ENCODE results near the gene ARMCX1. TPM values are rescaled to one million over a fixed set of nuclear protein-coding genes. Genes with fewer than 3 reads are reported as not detected.
"Not testable (repeated sequence)": the region's sequence is repeated elsewhere in the genome, so short reads cannot be mapped to it uniquely, and the experiment has no call there.

The ARMCX1 gene
- 1 to 10 TPM; 3.9 to 4.7 TPM for total RNA-seq

- peak within 1 kb of the TSS; percentile 76 for H3K4me3 Mint-ChIP-seq
- ATAC-seq (peak; percentile 90), DNase-seq (peak; percentile 61)
- H3K9me3 Mint-ChIP-seq: no peaks in the 10 kb centered on the region
- ChIA-PET POLR2A (no interaction called here), CTCF (no interaction called here)
- TF ChIP-seq CTCF (IDR thresholded peaks at IDR 0.05): no peak
- H3K27ac Mint-ChIP-seq: peak within 1 kb of the TSS; percentile 49
- intact Hi-C loops (cut with micrococcal nuclease): no loop called here
- no peaks in the 10 kb centered on the region for H3K27me3 Mint-ChIP-seq
- peaks cover 7% of the 10 kb centered on the region for H3K36me3 Mint-ChIP-seq (ENCODE audit: low read depth)
- peaks cover 3% of the 10 kb centered on the region for H3K4me1 Mint-ChIP-seq (ENCODE audit: low read depth)
Measured at GRCh38 chrX:101550362-101550750, at the start of gene ARMCX1. Gene ARMCX1, plus strand, starts transcription at chrX:101550547. Its CDS starts 2,384 bp downstream, at chrX:101552931.

GRCh38 chrX:101502929-101503328, 47.4 kb upstream of the ARMCX1 start:
- H3K4me1 Mint-ChIP-seq (ENCODE audit: low read depth); intact Hi-C loops (cut with micrococcal nuclease); POLR2A ChIA-PET; ATAC-seq; H3K4me3 Mint-ChIP-seq; H3K9me3 Mint-ChIP-seq; H3K27ac Mint-ChIP-seq; CTCF ChIA-PET; DNase-seq; H3K36me3 Mint-ChIP-seq (ENCODE audit: low read depth); H3K27me3 Mint-ChIP-seq: not testable (repeated sequence)

GRCh38 chrX:101507372-101507771, 43.0 kb upstream of the ARMCX1 start:
- Mint-ChIP-seq H3K4me1 (ENCODE audit: low read depth) (no peaks in the 10 kb centered on the region), H3K27ac (no peak overlapping the region), H3K36me3 (ENCODE audit: low read depth) (no peaks in the 10 kb centered on the region), H3K27me3 (no peaks in the 10 kb centered on the region), H3K9me3 (no peaks in the 10 kb centered on the region), H3K4me3 (no peak overlapping the region)
- CTCF ChIA-PET: no interaction called here
- intact Hi-C loops (cut with micrococcal nuclease): no loop called here
- POLR2A ChIA-PET: no interaction called here
- no peak for TF ChIP-seq CTCF (IDR thresholded peaks at IDR 0.05)
- ATAC-seq (no peak), DNase-seq (no peak)

GRCh38 chrX:101507986-101508385, 42.4 kb upstream of the ARMCX1 start:
- Mint-ChIP-seq H3K4me3 (no peak overlapping the region), H3K4me1 (ENCODE audit: low read depth) (no peaks in the 10 kb centered on the region), H3K36me3 (ENCODE audit: low read depth) (no peaks in the 10 kb centered on the region), H3K27ac (no peak overlapping the region), H3K9me3 (no peaks in the 10 kb centered on the region), H3K27me3 (no peaks in the 10 kb centered on the region)
- ChIA-PET CTCF (no interaction called here), POLR2A (no interaction called here)
- TF ChIP-seq CTCF (IDR thresholded peaks at IDR 0.05): no peak
- intact Hi-C loops (cut with micrococcal nuclease): no loop called here
- DNase-seq (no peak), ATAC-seq (no peak)

- no peak for DNase-seq
- Mint-ChIP-seq H3K4me1 (ENCODE audit: low read depth) (no peaks in the 10 kb centered on the region), H3K27me3 (no peaks in the 10 kb centered on the region), H3K9me3 (no peaks in the 10 kb centered on the region), H3K4me3 (no peak overlapping the region), H3K27ac (no peak overlapping the region), H3K36me3 (ENCODE audit: low read depth) (no peaks in the 10 kb centered on the region)
- ChIA-PET POLR2A (no interaction called here), CTCF (no interaction called here)
- ATAC-seq: no peak
- no peak for TF ChIP-seq CTCF (IDR thresholded peaks at IDR 0.05)
- intact Hi-C loops (cut with micrococcal nuclease): no loop called here
Measured at GRCh38 chrX:101530944-101531343, 19.4 kb upstream of the ARMCX1 start.

- TF ChIP-seq CTCF (IDR thresholded peaks at IDR 0.05): no peak
- Mint-ChIP-seq H3K9me3 (no peaks in the 10 kb centered on the region), H3K27ac (no peak overlapping the region), H3K36me3 (ENCODE audit: low read depth) (no peaks in the 10 kb centered on the region), H3K4me1 (ENCODE audit: low read depth) (no peaks in the 10 kb centered on the region), H3K27me3 (no peaks in the 10 kb centered on the region), H3K4me3 (no peak overlapping the region)
- DNase-seq: no peak
- ChIA-PET POLR2A (no interaction called here), CTCF (no interaction called here)
- intact Hi-C loops (cut with micrococcal nuclease): no loop called here
- ATAC-seq: no peak
Measured at GRCh38 chrX:101539116-101539515, 11.2 kb upstream of the ARMCX1 start.

All from activated CD8-positive, alpha-beta T cell treated with anti-CD3 and anti-CD28 coated beads for 36 hours (primary cell).